Stimulated activated naive CD8-positive, alpha-beta T cell treated with anti-CD3 and anti-CD28 coated beads, Interleukin-15, Interleukin-2, amounts not matched to agents 100 U/mL and 50 U/mL, for 24 hours (primary cell): ENCODE results near the gene PCLO.
"Not testable (repeated sequence)": the region's sequence is repeated elsewhere in the genome, so short reads cannot be mapped to it uniquely, and the experiment has no call there.

Experiments used
- ATAC-seq: fragments of 150-1000 bp; cut with Tn5 transposase; one replicate; pipeline ENCODE4 v1.10.0; 2021
- DNase-seq: peaks from one replicate; pipeline ENCODE4 v3.0.0; 2021

PCLO gene

DNA sequence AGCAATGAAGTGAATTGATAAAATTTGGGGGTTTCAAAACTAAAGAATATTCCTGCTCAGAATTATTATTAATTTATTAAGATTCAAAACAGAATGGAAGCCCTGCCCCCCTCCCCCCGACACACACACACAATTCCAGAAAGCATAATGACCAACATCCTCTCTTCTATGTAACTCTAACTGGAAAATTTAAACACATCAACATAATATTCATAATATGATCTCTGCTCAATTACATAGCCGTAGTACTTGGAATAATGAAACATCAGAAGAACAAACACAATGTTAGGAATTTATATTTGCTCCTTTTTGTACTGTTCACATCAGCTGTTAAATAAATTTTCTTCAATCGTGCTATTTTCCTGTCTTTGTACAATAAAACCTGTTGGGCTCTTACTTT, 20.8 kb downstream of the PCLO start:
- ATAC-seq (no peak), DNase-seq (no peak)

DNA sequence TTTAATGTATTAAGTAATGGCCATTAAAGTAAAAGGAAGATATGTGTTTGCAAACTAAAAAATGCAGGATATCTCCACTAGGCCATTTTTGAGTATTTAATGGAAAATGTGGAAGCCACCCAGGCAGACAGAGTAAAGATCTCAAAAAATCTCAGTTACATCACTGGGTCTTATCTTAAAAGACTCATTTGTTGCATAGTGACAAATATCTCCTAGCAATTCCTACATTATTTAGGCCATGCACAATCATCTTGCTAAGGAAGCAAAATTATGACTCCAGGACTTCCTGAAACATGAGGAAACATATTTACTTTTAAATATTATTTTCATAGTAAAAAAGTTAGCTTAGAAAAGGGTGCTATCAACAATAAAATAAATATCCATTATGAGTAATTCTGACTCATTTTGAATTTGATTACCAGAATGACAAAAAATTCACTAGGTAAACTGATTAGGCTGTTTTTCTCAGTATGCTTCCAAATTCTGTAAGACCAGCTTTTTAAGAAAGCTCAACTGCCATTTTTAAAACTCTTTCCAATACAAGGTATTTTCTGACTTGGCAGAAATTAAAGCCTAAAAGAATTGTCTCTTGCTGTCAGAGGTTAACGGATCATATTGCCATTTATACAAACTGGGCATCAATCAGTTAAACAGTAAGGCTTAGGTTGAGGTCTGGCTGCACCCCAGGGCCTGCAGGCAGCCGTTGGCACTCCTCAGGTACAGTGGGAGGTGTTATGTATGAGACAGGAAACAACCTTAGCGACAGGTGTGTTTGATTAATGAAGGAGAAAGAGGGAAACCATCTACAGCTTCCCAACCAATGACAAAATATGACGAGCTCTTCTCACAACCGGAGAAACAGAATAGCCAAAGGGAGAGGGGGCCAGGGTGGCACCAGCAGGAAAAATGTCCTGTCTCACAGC, 31.8 kb downstream of the PCLO start:
- ATAC-seq (no peak), DNase-seq (no peak)

DNA sequence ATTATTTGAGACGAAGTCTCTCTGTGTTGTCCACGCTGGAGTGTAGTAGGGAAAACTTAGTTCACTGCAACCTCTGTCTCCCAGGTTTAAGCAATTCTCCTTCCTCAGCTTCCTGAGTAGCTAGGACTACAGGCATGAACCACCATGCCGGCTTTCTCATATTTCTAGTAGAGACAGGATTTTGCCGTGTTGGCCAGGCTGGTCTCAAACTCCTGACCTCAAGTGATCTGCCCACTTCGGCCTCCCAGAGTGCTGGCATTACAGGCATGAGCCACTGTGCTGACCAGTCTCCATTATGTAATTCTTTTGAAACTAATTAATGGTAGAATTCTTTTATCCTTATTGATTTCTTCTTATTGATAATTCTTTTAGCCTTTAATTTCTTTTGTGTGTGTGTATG, 32.5 kb downstream of the PCLO start:
- DNase-seq (no peak), ATAC-seq (no peak)

DNA sequence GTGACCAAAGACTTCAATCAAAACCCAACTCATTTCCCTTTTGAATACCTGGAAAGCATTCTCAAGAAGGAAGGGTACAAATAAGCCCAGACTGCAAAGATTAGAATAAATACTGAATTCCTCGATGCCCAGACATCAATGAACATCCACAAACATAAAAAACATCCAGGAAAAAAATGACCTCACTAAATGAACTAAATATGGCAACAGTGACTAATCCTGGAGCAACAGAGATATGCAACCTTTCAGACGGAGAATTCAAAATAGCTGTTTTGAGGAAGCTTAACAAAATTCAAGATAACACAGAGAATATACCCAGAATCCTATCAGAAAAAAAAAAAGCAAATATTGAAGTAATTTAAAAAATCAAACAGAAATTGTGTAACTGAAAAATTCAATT, 43.2 kb downstream of the PCLO start:
- DNase-seq (no peak), ATAC-seq (no peak)

DNA sequence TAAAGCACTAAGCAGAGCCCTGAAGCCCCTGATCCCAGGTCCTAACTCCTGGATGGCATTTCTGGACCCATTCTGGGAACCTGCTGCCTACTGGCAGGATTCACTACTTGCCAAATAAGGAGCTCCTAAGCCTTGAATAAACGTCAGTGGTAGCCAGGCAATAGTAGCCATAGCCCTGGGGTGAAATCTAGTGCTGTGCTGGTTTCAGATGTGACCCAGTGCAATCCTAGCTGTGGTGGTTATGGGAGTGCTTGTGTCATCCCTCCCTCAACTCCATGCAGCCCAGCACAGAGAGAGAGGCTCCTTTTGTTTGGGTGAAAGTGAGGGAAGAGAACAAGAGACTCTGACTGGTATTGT, 43.7 kb downstream of the PCLO start:
- DNase-seq (no peak), ATAC-seq (no peak)

DNA sequence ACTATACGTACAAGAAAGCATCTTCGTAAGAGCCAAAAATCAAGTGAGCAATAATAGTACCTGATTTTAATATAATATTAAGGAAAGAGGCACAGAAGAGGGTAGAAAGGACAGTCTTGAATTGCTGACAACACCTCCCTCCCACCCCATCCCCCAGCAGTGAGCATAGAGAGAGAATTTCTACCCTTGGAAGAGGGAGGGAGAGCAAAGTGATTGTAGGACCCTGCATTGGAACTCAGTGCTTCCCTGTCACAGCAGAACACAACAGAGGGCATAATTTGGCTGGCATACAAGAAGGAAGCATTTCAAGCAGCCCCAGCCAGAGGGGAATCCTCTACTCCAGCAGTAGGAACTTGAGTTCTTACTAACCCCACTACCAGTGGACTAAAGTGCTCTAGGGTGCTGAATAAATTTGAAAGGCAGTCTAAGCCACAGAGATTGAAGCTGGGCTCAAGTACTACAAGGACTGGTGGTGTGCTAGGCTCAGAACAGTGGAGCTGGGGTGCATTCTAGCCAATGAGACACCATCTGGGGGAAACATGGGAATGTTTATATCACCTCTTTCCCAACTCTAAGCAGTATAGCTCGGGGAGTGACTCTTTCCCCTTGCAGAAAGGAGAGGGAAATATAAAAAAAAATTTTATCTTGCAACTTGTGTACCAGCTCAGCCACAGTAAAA, 44.2 kb downstream of the PCLO start:
- no peak for ATAC-seq

DNA sequence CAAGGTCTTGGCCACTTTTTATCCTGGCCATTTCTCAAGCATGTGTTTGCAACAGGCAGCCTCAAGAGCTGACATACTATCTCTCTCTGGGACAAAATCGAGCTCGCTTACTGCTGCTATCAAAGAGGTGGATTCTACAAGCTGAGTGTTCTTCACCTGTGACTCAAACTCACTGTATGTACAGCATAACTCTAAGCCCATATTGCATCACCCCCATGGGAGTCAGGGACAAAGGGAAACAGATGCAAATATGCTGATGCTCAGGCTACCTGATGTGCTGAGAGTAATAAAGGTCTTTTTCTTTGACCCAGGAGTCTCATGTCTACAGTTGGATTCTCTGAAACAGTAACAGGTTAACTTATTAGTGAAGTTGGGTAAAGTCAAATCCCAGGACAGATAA, 45.2 kb downstream of the PCLO start:
- DNase-seq = no peak
- no peak for ATAC-seq

More for the DNA sequence above, 44.2 kb downstream of the PCLO start:
- DNase-seq = no peak

DNA sequence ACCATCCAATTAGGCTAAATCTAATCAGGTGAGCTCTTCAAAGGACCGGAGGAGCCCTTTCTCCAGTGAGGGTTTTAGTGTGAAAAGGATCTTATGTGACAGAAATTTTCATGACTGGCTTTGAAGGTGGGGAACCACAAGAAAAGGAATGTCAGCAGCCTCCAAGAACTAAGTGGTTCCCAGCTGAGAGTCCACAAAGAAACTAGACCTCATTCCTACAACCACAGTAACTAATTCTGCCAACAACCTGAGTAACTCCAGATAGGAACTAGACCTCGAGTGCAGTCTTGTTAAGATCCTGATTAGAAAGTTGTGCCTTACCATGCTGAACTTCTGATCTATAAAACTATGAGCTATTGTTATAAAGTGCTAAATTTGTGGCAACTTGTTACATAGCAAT, 51.3 kb downstream of the PCLO start:
- no peak for ATAC-seq
- no peak for DNase-seq

DNA sequence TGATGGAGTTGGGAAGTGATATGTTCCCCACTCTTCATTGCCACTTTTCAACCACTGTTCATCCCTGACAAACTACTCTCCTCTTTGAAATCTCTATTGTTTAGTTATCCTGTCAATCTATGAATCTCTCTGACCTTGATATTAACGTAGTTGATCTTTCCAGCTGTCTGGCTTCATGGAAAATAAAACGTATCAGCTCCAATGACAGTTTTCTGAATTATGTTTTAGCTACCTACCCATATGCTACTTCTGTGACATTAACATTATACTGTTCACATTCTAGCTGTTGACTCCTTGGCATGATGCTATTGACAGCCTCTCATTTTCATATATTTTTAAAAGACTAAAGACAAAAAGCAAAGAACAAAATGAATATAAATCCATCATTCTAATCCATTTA, 53.3 kb downstream of the PCLO start:
- DNase-seq (no peak), ATAC-seq (no peak)

DNA sequence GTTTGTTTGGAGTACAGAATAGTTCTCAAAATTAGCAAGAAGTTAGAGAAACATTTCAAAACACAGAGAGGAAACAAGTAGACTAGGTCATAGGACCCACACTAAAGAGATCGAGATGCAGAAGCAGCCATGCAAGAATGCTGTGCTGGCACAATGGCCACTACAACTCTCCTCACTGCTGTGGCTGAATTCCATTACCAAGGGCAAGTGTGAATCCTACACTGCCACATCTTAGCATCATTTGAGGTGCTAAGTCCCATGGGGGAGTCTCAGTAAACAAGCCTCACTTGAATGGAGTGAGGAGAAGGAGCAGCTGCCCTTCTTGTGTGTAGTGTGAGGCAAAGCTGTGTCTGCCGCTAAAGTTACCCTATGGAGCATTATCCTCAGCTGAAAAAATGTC, 56.7 kb downstream of the PCLO start:
- ATAC-seq = no peak

DNA sequence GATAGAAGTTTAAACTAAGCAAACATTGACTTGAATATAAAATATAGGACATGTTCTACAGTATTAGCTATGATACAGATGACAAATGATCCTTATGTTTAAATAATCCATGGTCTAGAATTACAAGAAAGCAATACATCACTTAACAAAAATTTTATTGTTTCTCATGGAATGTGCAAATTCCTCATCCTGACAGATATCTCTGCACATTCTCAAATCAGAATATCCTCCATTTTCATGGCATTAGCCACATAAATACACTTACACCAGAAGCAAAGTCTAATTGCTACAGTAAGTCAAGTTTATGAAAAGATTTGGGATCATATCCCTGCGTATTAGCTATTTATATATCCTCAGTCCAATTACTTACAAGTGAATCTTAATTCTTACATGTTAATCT, 57.6 kb downstream of the PCLO start:
- DNase-seq = no peak
- ATAC-seq = no peak

More for the DNA sequence above, 56.7 kb downstream of the PCLO start:
- DNase-seq = no peak

DNA sequence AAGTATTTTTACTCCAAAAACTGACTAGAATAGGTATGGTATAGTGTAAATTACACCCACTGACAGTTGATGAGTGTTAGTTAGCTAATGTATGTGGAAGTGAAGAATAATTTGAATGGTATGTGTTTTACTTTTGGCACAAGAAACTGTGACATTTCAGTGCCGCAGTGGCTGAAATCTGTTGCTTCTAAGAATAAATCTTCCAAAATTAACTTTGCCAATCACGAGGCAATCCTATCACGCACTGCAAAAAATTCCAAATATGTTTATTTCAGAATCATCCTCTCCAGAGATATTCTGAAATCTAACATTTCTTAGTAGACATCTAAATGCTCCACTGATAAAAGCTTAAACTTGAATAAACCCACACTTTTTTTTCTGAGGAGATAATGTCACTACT, 61.2 kb downstream of the PCLO start:
- ATAC-seq (no peak), DNase-seq (no peak)

DNA sequence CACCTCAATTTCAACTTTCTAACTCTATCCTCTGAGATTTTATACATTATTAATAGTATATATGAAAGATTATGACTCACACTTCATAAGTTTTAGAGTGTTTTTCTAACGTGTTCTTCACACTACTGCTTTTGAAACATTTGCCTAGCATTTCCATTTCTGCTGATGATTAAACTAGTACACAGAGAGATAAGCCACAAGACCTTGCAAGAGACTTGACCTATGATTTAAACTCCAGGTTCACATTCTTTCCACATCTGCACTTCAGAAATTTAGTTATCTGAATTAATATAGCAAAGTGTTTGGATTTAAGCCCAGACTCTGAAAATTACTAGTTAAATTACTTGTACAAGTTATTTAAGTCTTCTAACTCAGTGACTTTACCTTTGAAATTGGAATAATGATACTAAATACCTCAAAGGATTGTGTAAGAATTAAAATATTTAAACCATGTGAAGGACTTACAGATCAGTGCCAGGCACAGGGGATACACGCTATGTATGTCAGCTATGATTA, 66.6 kb downstream of the PCLO start:
- DNase-seq = no peak

DNA sequence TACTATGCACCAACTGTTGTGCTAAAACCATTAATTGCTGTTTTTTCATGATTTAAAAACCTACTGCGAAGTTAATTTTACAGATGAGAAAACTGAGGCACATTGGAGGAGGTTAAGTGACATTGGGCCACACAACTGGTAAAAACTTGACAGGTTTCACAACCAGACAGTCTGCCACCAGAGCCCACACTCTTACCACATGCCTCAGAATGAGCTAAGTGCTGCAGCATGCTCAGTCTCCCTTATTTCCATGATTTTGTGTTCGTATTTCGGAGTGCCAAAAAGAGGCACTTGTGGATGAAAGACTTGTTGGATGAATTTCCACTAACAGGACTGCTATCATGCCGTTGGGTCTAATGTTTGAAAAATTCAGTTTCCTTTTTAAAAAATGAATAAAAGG, 77.4 kb downstream of the PCLO start:
- DNase-seq (no peak), ATAC-seq (no peak)

More for the DNA sequence above, 66.6 kb downstream of the PCLO start:
- no peak for ATAC-seq

DNA sequence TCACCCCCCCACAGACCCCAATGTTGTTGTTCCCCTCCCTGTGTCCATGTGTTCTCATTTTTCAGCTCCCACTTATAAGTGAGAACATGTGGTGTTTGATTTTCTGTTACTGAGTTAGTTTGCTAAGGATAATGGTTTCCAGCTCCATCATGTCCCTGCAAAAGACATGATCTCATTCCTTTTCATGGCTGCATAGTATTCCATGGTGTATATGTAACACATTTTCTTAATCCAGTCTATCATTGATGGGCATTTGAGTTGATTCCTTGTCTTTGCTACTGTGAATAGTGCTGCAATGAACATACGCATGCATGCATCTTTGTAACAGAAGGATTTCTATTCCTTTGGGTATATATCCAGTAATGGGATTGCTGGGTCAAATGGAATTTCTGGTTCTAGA, 82.8 kb downstream of the PCLO start:
- DNase-seq, ATAC-seq: not testable (repeated sequence)

DNA sequence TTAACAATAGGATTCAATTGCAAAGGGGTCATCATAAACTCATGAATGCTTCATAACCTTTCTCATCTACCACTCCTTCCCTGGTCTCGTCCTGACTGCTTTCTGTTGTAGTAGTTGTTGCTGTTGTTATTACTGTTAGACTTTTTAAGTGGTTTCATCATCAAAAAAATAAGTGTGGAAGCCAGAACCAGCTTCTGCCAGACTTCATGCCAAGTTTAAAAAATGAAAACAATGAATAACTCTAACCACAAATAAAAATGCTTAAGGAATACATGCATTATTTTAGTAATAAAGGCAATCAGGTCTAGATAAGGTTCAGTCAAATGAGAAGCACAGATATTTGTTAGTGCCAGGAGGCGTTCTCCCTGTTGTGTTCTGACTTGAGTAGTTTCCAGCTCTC, 85.4 kb downstream of the PCLO start:
- ATAC-seq = no peak
- DNase-seq = no peak

DNA sequence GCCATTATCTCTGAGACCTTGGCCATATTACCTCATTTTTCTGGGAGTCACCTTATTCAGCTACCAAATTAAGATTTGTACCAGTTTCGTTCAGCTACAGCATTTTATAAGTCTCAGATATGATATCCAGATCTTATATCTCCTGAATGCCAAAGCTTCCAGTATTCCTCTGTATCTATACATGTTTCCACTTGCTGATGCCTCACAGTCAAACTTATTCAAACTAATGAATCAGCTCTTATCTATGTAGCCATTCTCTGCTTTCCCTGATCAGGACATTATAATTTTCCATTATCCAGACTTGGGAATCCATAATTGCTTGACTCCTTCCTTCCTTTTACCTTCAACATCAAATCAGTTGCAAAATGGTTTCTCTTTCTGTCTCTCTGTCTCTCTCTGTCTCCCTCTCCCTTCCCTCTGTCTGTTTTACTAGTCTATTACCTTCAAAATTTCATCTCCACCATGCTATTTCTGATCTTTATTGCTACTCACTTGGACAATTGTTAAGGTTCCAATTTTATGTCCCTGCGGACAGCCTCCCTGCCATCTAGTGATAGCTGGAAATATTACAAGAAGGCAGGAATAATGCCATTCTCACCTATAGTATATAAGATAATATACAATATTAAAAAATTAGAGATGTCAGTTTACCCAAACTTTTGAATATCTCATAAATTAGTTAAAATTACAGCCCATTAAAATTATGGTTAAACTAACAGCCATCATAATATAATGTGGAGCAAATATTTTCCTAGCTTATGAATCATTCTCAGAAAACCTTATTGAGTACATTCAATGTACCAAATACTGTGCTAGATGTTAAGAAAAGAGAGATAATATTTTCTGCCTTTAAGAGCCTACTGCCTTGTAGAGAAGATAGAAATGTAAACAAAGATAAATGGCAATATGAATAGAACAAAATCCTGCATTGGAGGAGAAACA, 89.8 kb downstream of the PCLO start:
- ATAC-seq = no peak
- DNase-seq = no peak

DNA sequence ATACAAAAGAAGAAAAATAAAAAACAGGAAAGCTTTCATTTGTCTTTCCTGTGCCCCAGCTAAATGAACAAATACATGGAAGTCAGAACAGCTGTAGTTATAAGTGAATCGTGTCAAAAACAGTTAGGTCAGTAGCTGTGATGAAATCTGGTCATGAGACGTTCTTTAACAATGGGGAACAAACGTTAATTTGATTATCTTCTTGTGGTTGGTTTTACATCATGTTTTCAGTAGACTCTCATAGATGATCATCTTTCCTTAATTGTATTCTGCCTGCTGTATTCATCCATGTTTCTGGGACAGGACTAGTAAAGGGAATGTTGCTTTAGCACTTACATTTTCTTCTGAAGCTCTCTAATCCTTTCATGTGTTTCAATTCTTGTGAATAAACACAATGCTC, 97.0 kb downstream of the PCLO start:
- no peak for DNase-seq
- no peak for ATAC-seq

DNA sequence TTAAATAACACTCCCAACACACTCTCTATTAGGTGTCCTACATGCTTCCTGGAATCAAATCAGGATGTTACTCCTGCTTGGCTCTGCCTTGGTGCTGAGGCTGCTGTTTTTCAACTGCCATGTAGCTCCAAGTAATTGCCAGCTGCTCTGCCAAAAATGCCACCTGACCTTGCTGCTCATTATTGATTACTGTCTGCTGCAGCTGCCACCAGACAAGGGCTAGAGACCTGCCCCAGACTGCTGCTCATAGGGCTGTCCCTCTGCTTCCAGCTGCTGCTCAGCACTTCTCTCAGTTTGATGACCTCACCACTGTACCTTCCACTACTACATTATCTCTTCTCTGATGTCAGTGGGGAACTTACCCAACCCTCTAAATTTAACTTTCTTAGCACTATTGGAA, 102.5 kb downstream of the PCLO start:
- DNase-seq (no peak), ATAC-seq (no peak)

DNA sequence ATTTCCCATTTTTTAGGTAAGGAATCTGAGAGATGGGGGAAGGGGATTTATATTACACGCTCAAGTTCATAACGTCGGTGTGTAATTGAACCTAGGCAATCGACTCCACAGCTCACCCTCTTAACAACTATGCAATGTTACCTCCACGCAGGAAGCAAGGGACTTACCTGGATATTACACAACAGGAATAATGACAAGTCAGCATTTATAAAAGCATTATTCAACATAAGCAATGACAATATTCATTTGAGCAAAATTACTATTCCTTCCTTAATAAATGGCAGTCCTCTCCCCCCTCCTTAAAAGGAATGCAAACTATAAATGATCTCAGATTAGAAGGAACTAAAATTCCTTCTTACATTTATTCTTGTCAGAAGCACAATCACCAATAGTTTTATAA, 104.0 kb downstream of the PCLO start:
- ATAC-seq = no peak
- no peak for DNase-seq

DNA sequence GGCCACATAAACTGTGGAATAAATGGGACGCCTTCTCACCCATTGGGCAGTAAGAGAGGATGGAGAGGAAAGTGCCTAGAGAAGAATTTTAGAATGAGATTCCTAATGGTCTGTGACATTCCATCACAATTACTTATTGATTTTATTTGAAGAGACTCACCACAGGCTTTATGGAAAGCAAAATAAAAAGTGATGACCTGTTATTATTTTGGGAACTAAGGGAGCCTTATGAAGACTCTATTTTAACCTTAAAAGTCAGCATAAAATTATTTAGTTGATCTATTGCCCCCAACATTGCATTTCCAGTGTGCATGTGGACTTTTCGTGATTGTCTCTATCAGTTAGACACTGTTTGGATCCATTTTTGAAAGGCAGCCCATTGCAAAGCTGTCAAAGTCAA, 107.5 kb downstream of the PCLO start:
- ATAC-seq = no peak

DNA sequence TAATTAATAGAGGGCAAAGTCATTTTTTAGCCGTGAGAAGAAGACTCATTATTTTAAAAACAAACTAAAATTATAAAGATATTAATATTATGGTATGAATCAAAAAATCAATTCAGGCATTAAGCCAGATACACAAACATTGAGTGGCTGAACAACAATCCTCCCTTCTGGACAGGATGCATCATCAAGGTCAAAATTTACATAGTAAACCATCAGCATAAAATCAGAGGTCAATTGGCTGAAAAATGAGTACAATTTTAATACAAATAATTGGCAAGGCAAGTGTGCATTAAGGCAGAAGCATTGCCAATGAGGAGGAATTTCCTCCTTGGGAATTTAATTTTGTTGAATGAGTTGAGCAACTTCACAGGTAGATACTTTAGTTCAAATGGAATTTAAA, 108.2 kb downstream of the PCLO start:
- ATAC-seq (no peak), DNase-seq (no peak)

More for the DNA sequence above, 107.5 kb downstream of the PCLO start:
- DNase-seq = no peak
